ENCODE measurements around the gene HIVEP1.

- TF ChIP-seq POLR2A (IDR thresholded peaks at IDR 0.05) = no peak
- TF ChIP-seq CTCF (IDR thresholded peaks at IDR 0.05) = no peak
- no peak for TF ChIP-seq POLR2AphosphoS5 (IDR thresholded peaks at IDR 0.05)
Observed at GRCh38 chr6:12162213-12162612, 150.1 kb downstream of the HIVEP1 start.
